Measurements from ENCODE around the gene ARL16. TPM values are rescaled to one million over a fixed set of nuclear protein-coding genes. Genes with fewer than 3 reads are reported as not detected.

The ARL16 gene
- total RNA-seq, 1 donor from 2014 or later = 29.5 TPM

DNA sequence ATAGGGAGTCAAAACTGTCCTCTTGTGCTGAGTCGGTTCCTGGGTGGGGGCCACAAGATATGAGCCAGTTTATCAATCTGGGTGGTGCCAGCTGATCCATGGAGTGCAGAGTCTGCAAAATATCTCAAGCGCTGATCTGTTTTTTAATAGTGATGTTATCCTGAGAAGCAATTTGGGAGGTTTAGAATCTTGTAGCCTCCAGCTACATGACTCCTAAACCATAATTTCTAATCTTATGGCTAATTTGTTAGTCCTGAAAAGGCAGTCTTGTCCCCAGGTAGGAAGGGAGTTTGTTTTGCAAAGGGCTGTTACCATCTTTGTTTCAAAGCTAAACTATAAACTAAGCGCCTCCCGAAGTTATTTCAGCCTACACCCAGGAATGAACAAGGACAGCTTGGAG is 44.9 kb downstream of the ARL16 start:
- TF ChIP-seq, protein P1, sequence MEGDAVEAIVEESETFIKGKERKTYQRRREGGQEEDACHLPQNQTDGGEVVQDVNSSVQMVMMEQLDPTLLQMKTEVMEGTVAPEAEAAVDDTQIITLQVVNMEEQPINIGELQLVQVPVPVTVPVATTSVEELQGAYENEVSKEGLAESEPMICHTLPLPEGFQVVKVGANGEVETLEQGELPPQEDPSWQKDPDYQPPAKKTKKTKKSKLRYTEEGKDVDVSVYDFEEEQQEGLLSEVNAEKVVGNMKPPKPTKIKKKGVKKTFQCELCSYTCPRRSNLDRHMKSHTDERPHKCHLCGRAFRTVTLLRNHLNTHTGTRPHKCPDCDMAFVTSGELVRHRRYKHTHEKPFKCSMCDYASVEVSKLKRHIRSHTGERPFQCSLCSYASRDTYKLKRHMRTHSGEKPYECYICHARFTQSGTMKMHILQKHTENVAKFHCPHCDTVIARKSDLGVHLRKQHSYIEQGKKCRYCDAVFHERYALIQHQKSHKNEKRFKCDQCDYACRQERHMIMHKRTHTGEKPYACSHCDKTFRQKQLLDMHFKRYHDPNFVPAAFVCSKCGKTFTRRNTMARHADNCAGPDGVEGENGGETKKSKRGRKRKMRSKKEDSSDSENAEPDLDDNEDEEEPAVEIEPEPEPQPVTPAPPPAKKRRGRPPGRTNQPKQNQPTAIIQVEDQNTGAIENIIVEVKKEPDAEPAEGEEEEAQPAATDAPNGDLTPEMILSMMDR (IDR thresholded peaks at IDR 0.05) = no peak
- Mint-ChIP-seq H3K4me1 (ENCODE audit: low read depth) (peaks cover 24% of the 10 kb centered on the region), H3K27ac (ENCODE audit: unreplicated experiment) (no peak overlapping the region), H3K9me3 (ENCODE audit: low read depth) (no peaks in the 10 kb centered on the region), H3K4me3 (ENCODE audit: unreplicated experiment) (no peak overlapping the region), H3K36me3 (ENCODE audit: low read depth) (no peaks in the 10 kb centered on the region), H3K27me3 (ENCODE audit: low read depth) (no peaks in the 10 kb centered on the region)
- DNase-seq (ENCODE audit: low spot score) = no peak

DNA sequence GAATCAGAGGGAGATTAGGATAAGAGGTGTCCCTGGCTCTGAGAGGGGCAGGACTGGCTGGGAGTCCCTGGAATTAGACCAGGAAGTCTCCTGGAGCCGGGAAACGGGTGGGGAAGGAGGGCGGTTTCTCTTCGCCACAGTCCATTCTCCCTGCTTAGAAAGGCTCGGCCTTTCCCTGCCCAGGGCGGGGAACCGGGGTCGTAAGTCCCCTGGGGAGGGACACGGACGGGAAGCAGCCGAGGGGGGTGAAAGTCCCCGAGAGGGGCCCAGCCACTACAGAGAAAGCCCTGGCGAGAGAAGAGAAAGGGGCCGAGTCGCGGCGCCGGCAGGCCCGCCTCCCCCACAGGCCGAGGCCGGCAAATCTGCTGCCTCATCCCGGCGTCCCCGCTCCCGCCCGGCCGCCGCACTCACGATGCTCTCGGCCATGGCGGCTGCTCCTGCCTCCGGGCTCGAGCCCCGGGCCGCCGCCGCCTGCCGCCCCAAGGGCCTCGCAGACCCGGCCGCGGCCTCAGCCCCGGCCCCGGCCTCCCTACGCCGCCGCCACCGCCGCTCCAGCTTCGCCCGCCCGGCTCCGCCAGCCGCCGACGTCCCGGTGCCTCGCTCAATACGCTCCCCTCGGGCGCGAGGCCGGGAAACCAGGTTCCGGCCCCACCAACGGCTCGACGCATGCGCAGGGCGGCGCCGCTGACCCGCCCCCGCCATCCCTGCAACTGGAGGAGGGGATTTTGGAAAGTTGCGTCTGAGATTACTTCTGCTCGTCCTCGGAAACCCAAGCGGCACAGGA is 46.9 kb downstream of the ARL16 start, which contains the start of the genes NPLOC4 and TSPAN10:
NPLOC4 (minus strand) TSS at position 608 of the 784 bp plus-strand sequence; CDS start at position 426, 182 bp downstream.
TSPAN10 (plus strand) TSS at position 692 of the 784 bp plus-strand sequence. CDS start 5,217 bp downstream, outside the sequence.
- DNase-seq (ENCODE audit: low spot score) = peak; percentile 95
- TF ChIP-seq, protein P1 (IDR thresholded peaks at IDR 0.05) = no peak
- H3K4me1 Mint-ChIP-seq (ENCODE audit: low read depth) = peaks cover 23% of the 10 kb centered on the region

DNA sequence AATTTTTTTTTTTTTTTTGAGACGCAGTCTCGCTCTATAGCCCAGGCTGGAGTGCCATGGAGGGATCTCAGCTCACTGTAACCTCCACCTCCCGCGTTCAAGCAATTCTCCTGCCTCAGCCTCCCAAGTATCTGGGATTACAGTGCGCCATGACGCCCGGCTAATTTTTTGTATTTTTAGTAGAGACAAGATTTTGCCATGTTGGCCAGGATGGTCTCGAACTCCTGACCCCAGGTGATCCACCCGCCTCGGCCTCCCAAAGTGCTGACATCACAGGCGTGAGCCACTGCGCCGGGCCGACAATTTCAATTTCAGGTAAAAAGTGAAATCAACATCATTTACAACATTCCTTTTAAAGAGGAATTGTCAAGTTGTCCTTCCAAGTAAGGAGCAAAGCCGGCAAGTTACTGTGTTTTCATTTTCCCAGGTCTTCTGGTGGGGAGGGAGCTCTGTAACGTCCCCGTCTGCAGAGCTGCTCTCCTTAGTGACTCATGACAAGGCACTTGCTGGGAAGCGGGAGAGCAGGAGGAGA is 47.6 kb downstream of the ARL16 start:
- Mint-ChIP-seq H3K4me3 (ENCODE audit: unreplicated experiment) (peak overlapping the region; percentile 92), H3K9me3 (ENCODE audit: low read depth) (no peaks in the 10 kb centered on the region)
- no peak for DNase-seq (ENCODE audit: low spot score)

More for the DNA sequence above, 46.9 kb downstream of the ARL16 start, which contains the start of the genes NPLOC4 and TSPAN10:
- no peaks in the 10 kb centered on the region for H3K27me3 Mint-ChIP-seq (ENCODE audit: low read depth)
- no peaks in the 10 kb centered on the region for H3K9me3 Mint-ChIP-seq (ENCODE audit: low read depth)
- peak within 1 kb of the TSS; percentile 92 for H3K4me3 Mint-ChIP-seq (ENCODE audit: unreplicated experiment)
- H3K27ac Mint-ChIP-seq (ENCODE audit: unreplicated experiment) = peak within 1 kb of the TSS; percentile 97
- H3K36me3 Mint-ChIP-seq (ENCODE audit: low read depth) = peaks cover 2% of the 10 kb centered on the region

DNA sequence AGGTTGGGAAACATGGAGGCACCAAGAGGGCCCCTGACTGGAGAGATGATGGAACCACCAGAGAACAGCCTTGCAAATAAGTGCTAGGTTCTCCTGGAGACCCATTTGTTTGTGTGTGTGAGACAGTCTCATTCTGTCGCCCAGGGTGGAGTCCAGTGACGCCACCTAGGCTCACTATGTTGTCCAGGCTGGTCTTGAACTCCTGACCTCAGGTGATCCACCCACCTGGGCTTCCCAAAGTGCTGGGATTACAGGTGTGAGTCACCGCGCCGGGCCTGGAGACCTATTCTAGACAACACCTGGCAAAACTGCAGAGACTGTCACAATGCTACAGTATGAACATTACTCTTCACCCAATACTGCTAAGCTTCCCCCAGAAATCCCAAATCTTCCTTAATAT is 48.2 kb downstream of the ARL16 start:
- H3K4me1 Mint-ChIP-seq (ENCODE audit: low read depth) = peaks cover 22% of the 10 kb centered on the region
- peak overlapping the region; percentile 92 for H3K4me3 Mint-ChIP-seq (ENCODE audit: unreplicated experiment)
- no peaks in the 10 kb centered on the region for H3K9me3 Mint-ChIP-seq (ENCODE audit: low read depth)
- no peaks in the 10 kb centered on the region for H3K27me3 Mint-ChIP-seq (ENCODE audit: low read depth)
- peak overlapping the region; percentile 97 for H3K27ac Mint-ChIP-seq (ENCODE audit: unreplicated experiment)
- TF ChIP-seq, protein P1 (IDR thresholded peaks at IDR 0.05) = no peak
- H3K36me3 Mint-ChIP-seq (ENCODE audit: low read depth) = peaks cover 2% of the 10 kb centered on the region
- no peak for DNase-seq (ENCODE audit: low spot score)

More for the DNA sequence above, 47.6 kb downstream of the ARL16 start:
- H3K27ac Mint-ChIP-seq (ENCODE audit: unreplicated experiment) = peak overlapping the region; percentile 97
- H3K36me3 Mint-ChIP-seq (ENCODE audit: low read depth) = peaks cover 2% of the 10 kb centered on the region
- peaks cover 22% of the 10 kb centered on the region for H3K4me1 Mint-ChIP-seq (ENCODE audit: low read depth)
- H3K27me3 Mint-ChIP-seq (ENCODE audit: low read depth) = no peaks in the 10 kb centered on the region
- TF ChIP-seq, protein P1 (IDR thresholded peaks at IDR 0.05) = no peak

DNA sequence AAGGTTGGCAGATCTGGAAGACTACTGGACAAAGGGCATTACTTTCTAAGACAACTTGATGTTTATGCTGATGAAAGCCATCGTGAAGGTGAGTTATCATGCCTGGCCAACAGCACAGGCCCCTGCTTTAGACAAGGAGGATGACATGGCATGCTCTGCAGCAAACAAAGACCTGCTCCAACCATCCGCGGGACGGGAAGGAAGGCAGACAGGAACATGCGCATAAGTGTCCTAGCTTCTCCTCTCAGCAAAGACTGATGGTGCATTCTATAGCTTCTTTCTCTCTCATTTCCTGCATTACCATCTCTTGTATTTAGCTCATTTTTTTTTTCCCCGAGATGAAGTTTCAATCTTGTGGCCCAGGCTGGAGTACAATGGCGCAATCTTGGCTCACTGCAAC is 52.1 kb downstream of the ARL16 start:
- H3K27ac Mint-ChIP-seq (ENCODE audit: unreplicated experiment) = no peak overlapping the region
- TF ChIP-seq, protein P1 (IDR thresholded peaks at IDR 0.05) = no peak
- H3K4me3 Mint-ChIP-seq (ENCODE audit: unreplicated experiment) = no peak overlapping the region
- H3K27me3 Mint-ChIP-seq (ENCODE audit: low read depth) = no peaks in the 10 kb centered on the region
- H3K9me3 Mint-ChIP-seq (ENCODE audit: low read depth) = no peaks in the 10 kb centered on the region
- DNase-seq (ENCODE audit: low spot score) = no peak
- peaks cover 19% of the 10 kb centered on the region for H3K4me1 Mint-ChIP-seq (ENCODE audit: low read depth)
- peaks cover 17% of the 10 kb centered on the region for H3K36me3 Mint-ChIP-seq (ENCODE audit: low read depth)
